Measurements from ENCODE around the gene OR51E1. TPM values are rescaled to one million over a fixed set of nuclear protein-coding genes. Genes with fewer than 3 reads are reported as not detected.
A peak's percentile ranks its signal among the peaks of the same experiment; 100 is the strongest.

Gene OR51E1
- total RNA-seq, 2 experiments from 2014 or later: 0.09 TPM; not detected in 1

GRCh38 chr11:4636962-4637661 lies 6.7 kb upstream of the OR51E1 start, which contains the start of gene OR51D1:
OR51D1 (plus strand) TSS chr11:4637477; CDS start chr11:4639791, 2,314 bp downstream.
- peak; percentile 79 for TF ChIP-seq CTCF (conservative IDR thresholded peaks at IDR 0.05; ENCODE audit: low read length)
- TF ChIP-seq EZH2phosphoT487 (IDR thresholded peaks at IDR 0.05; ENCODE audit: borderline replicate concordance, low read depth, low read length): no peak
- POLR2A ChIA-PET: interaction anchor here (0.6 kb wide), 1 partner anchor 519 kb away, joined by 3 read pairs; no protein-coding TSS in a partner anchor
- CTCF ChIA-PET (ENCODE audit: unreplicated experiment): interaction anchor here (0.9 to 1.6 kb wide), 2 partner anchors 10 to 36 kb away, joined by 3 to 8 read pairs; no protein-coding TSS in a partner anchor
- H3K9me2 ChIP-seq (ENCODE audit: insufficient read depth, low read length): no peaks in the 10 kb centered on the region
- H2AFZ ChIP-seq (ENCODE audit: low read length): no peak within 1 kb of the TSS
- no peaks in the 10 kb centered on the region for H3K36me3 ChIP-seq (ENCODE audit: insufficient read depth, low read length)
- intact Hi-C loops (cut with micrococcal nuclease; ENCODE audit: unreplicated experiment): no loop called here
- no peaks in the 10 kb centered on the region for H3K4me1 ChIP-seq (ENCODE audit: insufficient read depth, low read length, poor library complexity, severe bottlenecking)
- H3K4me3 ChIP-seq (ENCODE audit: low read depth, low read length, poor library complexity, severe bottlenecking): no peak within 1 kb of the TSS
- no peaks in the 10 kb centered on the region for H3K79me2 ChIP-seq (ENCODE audit: insufficient read depth, low read depth, low read length)
- H3K4me2 ChIP-seq (ENCODE audit: low read length): no peak within 1 kb of the TSS
- no peaks in the 10 kb centered on the region for H3K9me3 ChIP-seq (ENCODE audit: low read length)
- DNase-seq (ENCODE audit: low spot score): peak; percentile 53
- no peaks in the 10 kb centered on the region for H4K20me1 ChIP-seq (ENCODE audit: insufficient read depth, low read length)
- no TSS peak for BruUV-seq (replicated peaks)
- no peak within 1 kb of the TSS for H3K27ac ChIP-seq (ENCODE audit: low read depth, low read length, poor library complexity, severe bottlenecking)

GRCh38 chr11:4637662-4638047 lies 6.1 kb upstream of the OR51E1 start:
- H3K4me2 ChIP-seq (ENCODE audit: low read length): no peak overlapping the region
- H4K20me1 ChIP-seq (ENCODE audit: insufficient read depth, low read length): no peaks in the 10 kb centered on the region
- CTCF ChIA-PET (ENCODE audit: unreplicated experiment): interaction anchor here (0.6 to 1.6 kb wide), 2 partner anchors 10 to 450 kb away, joined by 3 to 8 read pairs; no protein-coding TSS in a partner anchor
- no peaks in the 10 kb centered on the region for H3K9me3 ChIP-seq (ENCODE audit: low read length)
- no peak overlapping the region for H3K27ac ChIP-seq (ENCODE audit: low read depth, low read length, poor library complexity, severe bottlenecking)
- H3K9me2 ChIP-seq (ENCODE audit: insufficient read depth, low read length): no peaks in the 10 kb centered on the region
- intact Hi-C loops (cut with micrococcal nuclease; ENCODE audit: unreplicated experiment): no loop called here
- H3K36me3 ChIP-seq (ENCODE audit: insufficient read depth, low read length): no peaks in the 10 kb centered on the region
- H2AFZ ChIP-seq (ENCODE audit: low read length): no peak overlapping the region
- DNase-seq (ENCODE audit: low spot score): no peak
- H3K4me1 ChIP-seq (ENCODE audit: insufficient read depth, low read length, poor library complexity, severe bottlenecking): no peaks in the 10 kb centered on the region
- no peak for TF ChIP-seq CTCF (conservative IDR thresholded peaks at IDR 0.05; ENCODE audit: low read length)
- no peak for TF ChIP-seq EZH2phosphoT487 (IDR thresholded peaks at IDR 0.05; ENCODE audit: borderline replicate concordance, low read depth, low read length)
- BruUV-seq (replicated peaks): no TSS peak
- POLR2A ChIA-PET: interaction anchor here (0.6 kb wide), 1 partner anchor 520 kb away, joined by 3 read pairs; no protein-coding TSS in a partner anchor
- H3K79me2 ChIP-seq (ENCODE audit: insufficient read depth, low read depth, low read length): no peaks in the 10 kb centered on the region
- H3K4me3 ChIP-seq (ENCODE audit: low read depth, low read length, poor library complexity, severe bottlenecking): no peak overlapping the region

- Histone ChIP-seq H3K4me3 (ENCODE audit: low read depth, low read length, poor library complexity, severe bottlenecking) (no peak overlapping the region), H3K27ac (ENCODE audit: low read depth, low read length, poor library complexity, severe bottlenecking) (no peak overlapping the region), H3K9me3 (ENCODE audit: low read length) (no peaks in the 10 kb centered on the region), H2AFZ (ENCODE audit: low read length) (no peak overlapping the region), H3K9me2 (ENCODE audit: insufficient read depth, low read length) (no peaks in the 10 kb centered on the region), H4K20me1 (ENCODE audit: insufficient read depth, low read length) (no peaks in the 10 kb centered on the region), H3K4me1 (ENCODE audit: insufficient read depth, low read length, poor library complexity, severe bottlenecking) (no peaks in the 10 kb centered on the region), H3K36me3 (ENCODE audit: insufficient read depth, low read length) (no peaks in the 10 kb centered on the region), H3K79me2 (ENCODE audit: insufficient read depth, low read depth, low read length) (no peaks in the 10 kb centered on the region), H3K4me2 (ENCODE audit: low read length) (no peak overlapping the region)
- intact Hi-C loops (cut with micrococcal nuclease; ENCODE audit: unreplicated experiment): no loop called here
- no peak for DNase-seq (ENCODE audit: low spot score)
- no peak for TF ChIP-seq CTCF (conservative IDR thresholded peaks at IDR 0.05; ENCODE audit: low read length)
- TF ChIP-seq EZH2phosphoT487 (IDR thresholded peaks at IDR 0.05; ENCODE audit: borderline replicate concordance, low read depth, low read length): no peak
- BruUV-seq (replicated peaks): no TSS peak
- POLR2A ChIA-PET: no interaction called here
- CTCF ChIA-PET (ENCODE audit: unreplicated experiment): no interaction called here
These were observed 3.9 kb upstream of the OR51E1 start for GRCh38 chr11:4639931-4640330.

All from OCI-LY7 (cell line).